Lung (tissue), 12 donors: ENCODE data around the gene SERPIND1. TPM values are rescaled to one million over a fixed set of nuclear protein-coding genes. Genes with fewer than 3 reads are reported as not detected.

Source experiments
- ATAC-seq: fragments of 200-7000 bp; cut with Tn5 transposase; one replicate; pipeline ENCODE4 v1.9.1; 2020; ENCODE audit warnings: moderate number of reproducible peaks; ENCODE audit not compliant: insufficient read depth, low FRiP score
- DNase-seq, 3 donors: peaks; one replicate each; pipeline ENCODE4 v3.0.0-alpha.2; 2013 to 2017
- H3K27ac ChIP-seq, 2 donors: one replicate each; pipeline ENCODE4 v1.5.1; 2013; ENCODE audit warnings: mild to moderate bottlenecking in 2 of 2, moderate library complexity in 2 of 2, control low read depth in 1 of 2, inconsistent platforms in 1 of 2, low read depth in 1 of 2, low read length in 1 of 2
- H3K27me3 ChIP-seq, 3 donors: one replicate each; pipeline ENCODE4 v1.5.1; 2013; ENCODE audit warnings: low read length in 2 of 3; ENCODE audit not compliant: control insufficient read depth in 3 of 3, insufficient read depth in 3 of 3
- H3K36me3 ChIP-seq, 4 donors: one replicate each; pipeline ENCODE4 v1.5.1; 2013; ENCODE audit warnings: low read length in 4 of 4, mild to moderate bottlenecking in 1 of 4, moderate library complexity in 1 of 4; ENCODE audit not compliant: control insufficient read depth in 4 of 4, insufficient read depth in 4 of 4
- H3K4me1 ChIP-seq, 5 donors: one replicate each; pipeline ENCODE4 v1.5.1; 2013; ENCODE audit warnings: low read length in 5 of 5, mild to moderate bottlenecking in 2 of 5, moderate library complexity in 1 of 5; ENCODE audit not compliant: control insufficient read depth in 5 of 5, insufficient read depth in 5 of 5
- H3K4me3 ChIP-seq: one replicate; pipeline ENCODE4 v1.5.1; 2013; ENCODE audit warnings: mild to moderate bottlenecking, control low read depth, moderate library complexity
- H3K9ac ChIP-seq, 2 donors: one replicate each; pipeline ENCODE4 v1.5.1; 2013; ENCODE audit warnings: low read length in 2 of 2, control low read depth in 1 of 2; ENCODE audit not compliant: insufficient read depth in 1 of 2
- H3K9me3 ChIP-seq, 4 donors: one replicate each; pipeline ENCODE4 v1.5.1; 2013; ENCODE audit warnings: low read length in 3 of 4, mild to moderate bottlenecking in 1 of 4, moderate library complexity in 1 of 4; ENCODE audit not compliant: control insufficient read depth in 4 of 4, insufficient read depth in 3 of 4
- CTCF ChIP-seq: IDR thresholded peaks from 2 replicates; pipeline ENCODE4 v1.5.1; 2012; ENCODE audit warnings: mild to moderate bottlenecking; ENCODE audit errors: control extremely low read depth, extremely low read depth
- WGBS, 2 donors: extraction: QIAGEN DNeasy Blood & Tissue Kit; methylation state at CpG; one replicate each; pipeline ENCODE4 v1.1.7; 2013; 5-methylcytosine and 5-hydroxymethylcytosine counted together
- polyA plus RNA-seq, 2 donors: library from polyadenylated mRNA; stranded (reverse); fragments of 200-250 nt; gene quantifications; one replicate each; pipeline ENCODE4 v1.2.1, GENCODE V29; 2013
- total RNA-seq, 2 donors: library from RNA; depleted of rRNA in 1 of 2; stranded (reverse); fragments of >200 nt in 1 of 2; gene quantifications; one replicate each; pipeline ENCODE4 v1.2.1, GENCODE V29; 2014 to 2021
- donor health status: control.
- donor health status: control.
- donor health status: Bipolar disorder and iron deficiency.
- donor health status: healthy.
- donor health status: DM: yes; HTN: yes; CAD: no.

Gene SERPIND1
- total and polyA plus RNA-seq, 4 donors, result 0.02 to 2.0 (median 0.75) TPM

DNA sequence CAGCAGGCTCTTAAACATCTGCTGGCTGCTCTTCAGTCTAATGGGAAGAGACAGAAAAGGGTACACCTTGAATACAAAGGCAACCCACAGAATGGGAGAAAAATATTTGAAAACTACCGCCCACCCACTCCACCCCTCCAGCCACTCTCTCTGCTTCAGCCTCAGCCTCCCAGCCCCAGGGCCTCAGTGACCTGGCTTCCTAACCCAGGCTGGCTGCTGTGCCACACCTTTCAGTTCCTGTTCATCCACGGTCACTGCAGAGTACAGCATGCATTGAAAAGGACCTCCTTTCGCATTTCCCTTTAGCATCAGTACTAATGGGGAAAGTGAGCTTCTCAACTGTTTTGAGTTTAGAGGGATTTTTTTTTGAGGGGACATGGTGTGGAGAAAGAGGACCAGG is 28.8 kb upstream of the SERPIND1 start:
- Histone ChIP-seq H3K4me3 (no peak overlapping the region), H3K9me3 (peaks cover 0 to 4% (median 0%) of the 10 kb centered on the region in 4 donors), H3K27ac (no peak overlapping the region), H3K4me1 (peaks cover 0 to 18% (median 8%) of the 10 kb centered on the region in 5 donors), H3K27me3 (no peaks in the 10 kb centered on the region), H3K36me3 (peaks cover 2 to 41% (median 19%) of the 10 kb centered on the region in 4 donors), H3K9ac (no peak overlapping the region)
- 85 to 89% methylated on average over 3 of the region's 3 CpGs for WGBS, 2 donors
- TF ChIP-seq CTCF, result no peak
- no peak for ATAC-seq
- DNase-seq, result no peak

DNA sequence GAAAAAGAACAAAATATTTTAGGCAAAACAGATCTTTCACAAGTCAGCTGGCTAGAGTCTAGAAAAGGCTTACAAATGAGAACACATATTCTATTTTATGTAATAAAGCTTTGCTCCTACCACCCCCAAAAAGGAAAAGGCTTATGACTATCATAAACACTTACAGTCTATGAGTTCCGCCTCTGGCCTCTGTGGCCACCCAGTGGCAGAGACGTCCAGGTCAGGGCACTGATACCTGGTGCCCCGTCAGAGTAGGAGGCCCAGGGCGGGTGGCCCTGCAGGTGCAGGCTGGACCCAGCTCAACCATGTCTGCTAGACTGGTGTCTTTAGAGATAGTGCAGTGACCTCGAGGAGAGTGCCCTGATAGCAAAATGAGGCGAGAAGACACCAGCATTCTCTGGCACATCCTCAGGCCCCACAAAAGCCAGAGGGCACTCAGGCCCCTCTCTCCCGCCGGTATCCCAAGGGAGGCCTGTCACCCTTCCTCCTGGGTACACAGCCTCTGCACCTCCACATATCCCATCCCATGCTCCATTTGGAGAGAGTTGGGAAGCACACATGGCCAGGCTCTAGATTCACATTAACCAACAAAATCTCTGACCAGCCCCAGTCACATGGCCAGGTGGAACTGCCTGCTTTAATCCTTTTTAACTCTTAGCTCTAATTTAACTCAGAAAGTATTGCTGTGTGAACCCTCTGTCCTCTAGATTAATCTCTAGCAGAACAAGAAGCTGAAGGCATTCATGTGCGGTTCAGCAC is 27.3 kb upstream of the SERPIND1 start:
- no peaks in the 10 kb centered on the region for H3K9me3 ChIP-seq
- 89 to 92% methylated on average over 9 of the region's 9 CpGs for WGBS, 2 donors
- no peak overlapping the region for H3K4me3 ChIP-seq
- no peaks in the 10 kb centered on the region for H3K27me3 ChIP-seq
- peaks cover 2 to 41% (median 10%) of the 10 kb centered on the region in 4 donors for H3K36me3 ChIP-seq
- no peak overlapping the region for H3K9ac ChIP-seq
- peaks cover 0 to 29% (median 14%) of the 10 kb centered on the region in 5 donors for H3K4me1 ChIP-seq
- no peak for TF ChIP-seq CTCF
- no peak for ATAC-seq
- no peak for DNase-seq
- no peak overlapping the region for H3K27ac ChIP-seq

DNA sequence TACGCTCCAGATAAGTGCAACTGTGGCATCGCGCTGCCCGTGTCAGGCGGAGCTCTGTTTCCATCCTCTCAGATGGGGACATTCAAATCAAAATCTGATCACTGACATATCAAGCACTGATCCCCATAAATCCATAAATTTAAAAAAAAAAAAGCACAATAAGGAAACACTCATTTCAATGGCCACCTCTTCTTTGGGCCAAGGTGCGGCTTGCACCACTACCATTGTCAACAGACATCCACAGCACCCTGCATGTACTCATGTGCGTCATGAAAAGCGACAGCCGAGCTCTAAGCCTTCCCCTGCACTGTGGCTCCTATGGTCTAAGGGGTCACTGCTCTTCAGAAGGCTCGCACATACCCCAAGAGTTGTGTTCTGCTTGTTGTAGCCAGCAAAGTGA is 26.7 kb upstream of the SERPIND1 start:
- H3K9ac ChIP-seq, result no peak overlapping the region
- no peak overlapping the region for H3K4me3 ChIP-seq
- no peaks in the 10 kb centered on the region for H3K27me3 ChIP-seq
- no peak overlapping the region for H3K27ac ChIP-seq
- ATAC-seq (no peak), DNase-seq (no peak)
- peaks cover 0 to 30% (median 14%) of the 10 kb centered on the region in 5 donors for H3K4me1 ChIP-seq
- WGBS, 2 donors, result 91 to 96% methylated on average over 10 of the region's 10 CpGs
- no peaks in the 10 kb centered on the region for H3K9me3 ChIP-seq
- no peak for TF ChIP-seq CTCF
- peaks cover 2 to 44% (median 7%) of the 10 kb centered on the region in 4 donors for H3K36me3 ChIP-seq
